ENCODE data around the gene DNAH2.

The DNAH2 gene

GRCh38 chr17:7818746-7819645 lies 101.5 kb downstream of the DNAH2 start:
- no peak for DNase-seq (ENCODE audit: low read depth)

GRCh38 chr17:7820231-7820630 lies 102.7 kb downstream of the DNAH2 start:
- DNase-seq (ENCODE audit: low read depth): no peak

- no peak for DNase-seq (ENCODE audit: low read depth)
Measured at GRCh38 chr17:7822126-7822525, 104.6 kb downstream of the DNAH2 start.

- DNase-seq (ENCODE audit: low read depth): no peak
Measured at GRCh38 chr17:7823581-7824001, 106.0 kb downstream of the DNAH2 start.

GRCh38 chr17:7824021-7824924 lies 106.7 kb downstream of the DNAH2 start:
- no peak for DNase-seq (ENCODE audit: low read depth)

- no peak for DNase-seq (ENCODE audit: low read depth)
Measured at GRCh38 chr17:7825206-7825990, 107.9 kb downstream of the DNAH2 start.

GRCh38 chr17:7830616-7831015 lies 113.1 kb downstream of the DNAH2 start:
- DNase-seq (ENCODE audit: low read depth): no peak

- no peak for DNase-seq (ENCODE audit: low read depth)
Measured at GRCh38 chr17:7831233-7831632, 113.7 kb downstream of the DNAH2 start.

GRCh38 chr17:7832431-7832830 lies 114.9 kb downstream of the DNAH2 start:
- DNase-seq (ENCODE audit: low read depth): no peak

GRCh38 chr17:7833011-7833794 lies 115.7 kb downstream of the DNAH2 start:
- DNase-seq (ENCODE audit: low read depth): no peak

GRCh38 chr17:7833795-7834541 lies 116.4 kb downstream of the DNAH2 start, which contains the start of gene KDM6B:
KDM6B (plus strand) TSS chr17:7834217; CDS start chr17:7845555, 11,338 bp downstream.
- peak; percentile 69 for DNase-seq (ENCODE audit: low read depth)

GRCh38 chr17:7834542-7834956 lies 117.0 kb downstream of the DNAH2 start:
- no peak for DNase-seq (ENCODE audit: low read depth)

- DNase-seq (ENCODE audit: low read depth): peak; percentile 97
Measured at GRCh38 chr17:7834957-7835813, 117.6 kb downstream of the DNAH2 start.

- DNase-seq (ENCODE audit: low read depth): peak; percentile 54
Measured at GRCh38 chr17:7835814-7836595, 118.5 kb downstream of the DNAH2 start.

- DNase-seq (ENCODE audit: low read depth): peak; percentile 85
Measured at GRCh38 chr17:7836596-7837407, 119.3 kb downstream of the DNAH2 start.

GRCh38 chr17:7837408-7838088 lies 120.0 kb downstream of the DNAH2 start:
- no peak for DNase-seq (ENCODE audit: low read depth)
